HepG2 (cell line): ENCODE results near the gene RASSF4. TPM values are rescaled to one million over a fixed set of nuclear protein-coding genes. Genes with fewer than 3 reads are reported as not detected.
A peak's percentile ranks its signal among the peaks of the same experiment; 100 is the strongest.

ENCODE experiments used
- CHD2 ChIP-seq: IDR thresholded peaks from 2 replicates; pipeline ENCODE4 v1.6.1; 2011; ENCODE audit warnings: low read depth, low read length, improper control_type of control experiment
- HNRNPH1 ChIP-seq: fragments of 200-400 bp; formaldehyde crosslinking; optimal IDR thresholded peaks from 2 replicates; pipeline ENCODE3; 2017; ENCODE audit warnings: mild to moderate bottlenecking, low read depth, low read length
- MEIS2 ChIP-seq: sonication (generic); formaldehyde crosslinking; IDR thresholded peaks from 2 replicates; pipeline ENCODE4 v1.9.0; 2021; ENCODE audit warnings: mild to moderate bottlenecking, missing genetic modification reagents
- MIER3 ChIP-seq: IDR thresholded peaks from 2 replicates; pipeline ENCODE4 v1.6.1; 2016; ENCODE audit warnings: missing compliant biosample characterization, borderline replicate concordance
- RAD21 ChIP-seq: fragments of 450-650 bp; formaldehyde crosslinking; IDR thresholded peaks from 2 replicates; pipeline ENCODE4 v1.5.0; 2020; ENCODE audit warnings: mild to moderate bottlenecking
- SMC3 ChIP-seq: IDR thresholded peaks from 2 replicates; pipeline ENCODE4 v1.6.1; 2011; ENCODE audit warnings: low read length, improper control_type of control experiment
- SUZ12 ChIP-seq: fragments of 150-350 bp; IDR thresholded peaks from 2 replicates; pipeline ENCODE4 v1.6.1; 2014; ENCODE audit warnings: low read depth, low read length
- TAF1 ChIP-seq: sonication (generic); formaldehyde crosslinking; IDR thresholded peaks from 2 replicates; pipeline ENCODE4 v1.4.0; 2020; ENCODE audit warnings: missing genetic modification reagents
- WIZ ChIP-seq: sonication (generic); formaldehyde crosslinking; IDR thresholded peaks from 2 replicates; pipeline ENCODE4 v1.5.1; 2020; ENCODE audit warnings: mild to moderate bottlenecking, missing genetic modification reagents
- ZKSCAN5 ChIP-seq: sonication (generic); formaldehyde crosslinking; IDR thresholded peaks from 2 replicates; pipeline ENCODE4 v1.5.1; 2020; ENCODE audit warnings: mild to moderate bottlenecking, missing genetic modification reagents
- ZNF10 ChIP-seq: sonication (generic); formaldehyde crosslinking; IDR thresholded peaks from 2 replicates; pipeline ENCODE4 v1.4.0; 2020; ENCODE audit warnings: mild to moderate bottlenecking, low read depth, missing genetic modification reagents, borderline replicate concordance
- ZNF225 ChIP-seq: sonication (generic); formaldehyde crosslinking; IDR thresholded peaks from 2 replicates; pipeline ENCODE4 v1.4.0; 2020; ENCODE audit warnings: mild to moderate bottlenecking, missing genetic modification reagents
- ZNF629 ChIP-seq: sonication (generic); formaldehyde crosslinking; conservative IDR thresholded peaks from 2 replicates; pipeline ENCODE4 v1.5.0; 2020; ENCODE audit warnings: missing genetic modification reagents
- ZNF737 ChIP-seq: sonication (generic); formaldehyde crosslinking; IDR thresholded peaks from 2 replicates; pipeline ENCODE4 v1.5.0; 2020; ENCODE audit warnings: missing genetic modification reagents, mild to moderate bottlenecking, borderline replicate concordance
- ZNF83 ChIP-seq: sonication (generic); formaldehyde crosslinking; IDR thresholded peaks from 2 replicates; pipeline ENCODE4 v1.4.0; 2020; ENCODE audit warnings: missing genetic modification reagents, mild to moderate bottlenecking, borderline replicate concordance
- polyA plus RNA-seq, 8 experiments: library from polyadenylated mRNA; depleted of rRNA in 3 of 8; stranded (reverse) in 7 of 8; unstranded in 1 of 8; fragments of >200 nt; fragmentation: Illumina TruSeq in 4 of 8; extraction: Trizol in 4 of 8; gene quantifications; 2 replicates each; pipeline versions ENCODE4 v1.2.1 to v1.2.3, GENCODE V29; 2011 to 2016; ENCODE audit warnings: low read depth in 4 of 8, missing spikeins in 1 of 8, mixed read lengths in 1 of 8; ENCODE audit not compliant: insufficient read depth in 1 of 8
- total RNA-seq, 5 experiments: library from RNA; depleted of rRNA; stranded (reverse); fragments of >200 nt; fragmentation: Illumina TruSeq; extraction: Trizol; gene quantifications; 2 replicates each; pipeline ENCODE4 v1.2.3, GENCODE V29; 2016; ENCODE audit warnings: low read depth in 1 of 5
- TF ChIP-seq, protein P1 (sequence below): sonication (generic); formaldehyde crosslinking; IDR thresholded peaks from 2 replicates; pipeline ENCODE4 v1.8.1; 2023; ENCODE audit warnings: mild to moderate bottlenecking, missing genetic modification reagents
- TF ChIP-seq, protein P2 (sequence below): sonication (generic); formaldehyde crosslinking; IDR thresholded peaks from 2 replicates; pipeline ENCODE4 v1.4.0; 2020; ENCODE audit warnings: missing genetic modification reagents
- TF ChIP-seq, protein P3 (sequence below): sonication (generic); formaldehyde crosslinking; IDR thresholded peaks from 2 replicates; pipeline ENCODE4 v1.5.0; 2020; ENCODE audit warnings: mild to moderate bottlenecking, missing genetic modification reagents
- TF ChIP-seq, protein P4 (sequence below): IDR thresholded peaks from 2 replicates; pipeline ENCODE4 v1.6.1; 2012; ENCODE audit warnings: low read depth, low read length, improper control_type of control experiment
- TF ChIP-seq, protein P5 (sequence below): sonication (generic); formaldehyde crosslinking; IDR thresholded peaks from 2 replicates; pipeline ENCODE4 v1.5.0; 2020; ENCODE audit warnings: missing genetic modification reagents
- TF ChIP-seq, protein P6 (sequence below): sonication (generic); formaldehyde crosslinking; IDR thresholded peaks from 2 replicates; pipeline ENCODE4 v1.4.0; 2020; ENCODE audit warnings: missing genetic modification reagents

The RASSF4 gene
- total and polyA plus RNA-seq, 2 of the 13 experiments (the other 11 are each of a cell fraction or from before 2014, with no cell fraction given) = 34.0 to 51.7 TPM

DNA sequence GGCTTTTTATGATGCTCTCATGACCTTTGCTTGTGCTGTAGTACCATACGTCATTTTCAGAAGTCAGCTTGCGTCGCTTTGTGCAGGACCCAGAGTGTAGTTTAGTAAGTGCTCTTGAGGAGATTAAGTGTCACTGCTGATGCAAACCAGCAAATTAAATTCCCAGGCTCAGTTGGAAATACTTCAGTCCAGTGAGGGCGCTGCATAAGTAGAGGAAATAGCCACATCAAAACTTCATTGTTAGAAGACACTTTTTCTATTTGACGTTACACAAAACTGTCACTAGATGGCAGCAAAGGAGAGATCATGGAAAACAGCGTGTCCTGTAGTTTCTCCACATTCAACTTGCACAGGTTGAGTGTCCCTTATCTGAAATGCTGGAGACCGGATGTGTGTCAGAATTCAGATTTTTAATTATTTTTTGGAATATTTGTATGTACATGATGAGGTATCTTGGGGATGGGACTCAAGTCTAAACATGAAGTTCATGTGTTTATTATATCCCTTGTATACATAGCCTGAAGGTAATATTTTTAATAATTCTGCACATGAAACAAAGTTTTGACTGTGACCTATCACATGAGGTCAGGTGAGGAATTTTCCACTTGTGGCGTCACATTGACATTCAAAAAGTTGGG, 49.0 kb downstream of the RASSF4 start (continued):
- no peak for TF ChIP-seq MIER3 (CRISPR knock-in tag)
- TF ChIP-seq ZKSCAN5 = no peak
- TF ChIP-seq SMC3 = peak; percentile 75
- TF ChIP-seq TAF1 = no peak
- no peak for TF ChIP-seq ZNF737
- TF ChIP-seq ZNF225 (CRISPR knock-in tag) = no peak
- no peak for TF ChIP-seq ZNF629 (CRISPR knock-in tag)
- no peak for TF ChIP-seq SUZ12
- TF ChIP-seq WIZ = no peak
- TF ChIP-seq ZNF10 (CRISPR knock-in tag) = no peak
- TF ChIP-seq, protein P1, sequence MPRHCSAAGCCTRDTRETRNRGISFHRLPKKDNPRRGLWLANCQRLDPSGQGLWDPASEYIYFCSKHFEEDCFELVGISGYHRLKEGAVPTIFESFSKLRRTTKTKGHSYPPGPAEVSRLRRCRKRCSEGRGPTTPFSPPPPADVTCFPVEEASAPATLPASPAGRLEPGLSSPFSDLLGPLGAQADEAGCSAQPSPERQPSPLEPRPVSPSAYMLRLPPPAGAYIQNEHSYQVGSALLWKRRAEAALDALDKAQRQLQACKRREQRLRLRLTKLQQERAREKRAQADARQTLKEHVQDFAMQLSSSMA (CRISPR knock-in tag) = no peak
- TF ChIP-seq MEIS2 (CRISPR knock-in tag) = no peak
- TF ChIP-seq RAD21 (CRISPR knock-in tag) = peak; percentile 83
- TF ChIP-seq ZNF83 (CRISPR knock-in tag) = no peak
- TF ChIP-seq HNRNPH1 = no peak
- TF ChIP-seq, protein P2, sequence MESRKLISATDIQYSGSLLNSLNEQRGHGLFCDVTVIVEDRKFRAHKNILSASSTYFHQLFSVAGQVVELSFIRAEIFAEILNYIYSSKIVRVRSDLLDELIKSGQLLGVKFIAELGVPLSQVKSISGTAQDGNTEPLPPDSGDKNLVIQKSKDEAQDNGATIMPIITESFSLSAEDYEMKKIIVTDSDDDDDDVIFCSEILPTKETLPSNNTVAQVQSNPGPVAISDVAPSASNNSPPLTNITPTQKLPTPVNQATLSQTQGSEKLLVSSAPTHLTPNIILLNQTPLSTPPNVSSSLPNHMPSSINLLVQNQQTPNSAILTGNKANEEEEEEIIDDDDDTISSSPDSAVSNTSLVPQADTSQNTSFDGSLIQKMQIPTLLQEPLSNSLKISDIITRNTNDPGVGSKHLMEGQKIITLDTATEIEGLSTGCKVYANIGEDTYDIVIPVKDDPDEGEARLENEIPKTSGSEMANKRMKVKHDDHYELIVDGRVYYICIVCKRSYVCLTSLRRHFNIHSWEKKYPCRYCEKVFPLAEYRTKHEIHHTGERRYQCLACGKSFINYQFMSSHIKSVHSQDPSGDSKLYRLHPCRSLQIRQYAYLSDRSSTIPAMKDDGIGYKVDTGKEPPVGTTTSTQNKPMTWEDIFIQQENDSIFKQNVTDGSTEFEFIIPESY (CRISPR knock-in tag) = no peak
- TF ChIP-seq, protein P3, sequence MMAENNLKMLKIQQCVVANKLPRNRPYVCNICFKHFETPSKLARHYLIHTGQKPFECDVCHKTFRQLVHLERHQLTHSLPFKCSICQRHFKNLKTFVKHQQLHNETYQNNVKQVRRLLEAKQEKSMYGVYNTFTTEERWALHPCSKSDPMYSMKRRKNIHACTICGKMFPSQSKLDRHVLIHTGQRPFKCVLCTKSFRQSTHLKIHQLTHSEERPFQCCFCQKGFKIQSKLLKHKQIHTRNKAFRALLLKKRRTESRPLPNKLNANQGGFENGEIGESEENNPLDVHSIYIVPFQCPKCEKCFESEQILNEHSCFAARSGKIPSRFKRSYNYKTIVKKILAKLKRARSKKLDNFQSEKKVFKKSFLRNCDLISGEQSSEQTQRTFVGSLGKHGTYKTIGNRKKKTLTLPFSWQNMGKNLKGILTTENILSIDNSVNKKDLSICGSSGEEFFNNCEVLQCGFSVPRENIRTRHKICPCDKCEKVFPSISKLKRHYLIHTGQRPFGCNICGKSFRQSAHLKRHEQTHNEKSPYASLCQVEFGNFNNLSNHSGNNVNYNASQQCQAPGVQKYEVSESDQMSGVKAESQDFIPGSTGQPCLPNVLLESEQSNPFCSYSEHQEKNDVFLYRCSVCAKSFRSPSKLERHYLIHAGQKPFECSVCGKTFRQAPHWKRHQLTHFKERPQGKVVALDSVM = no peak
- TF ChIP-seq, protein P4, sequence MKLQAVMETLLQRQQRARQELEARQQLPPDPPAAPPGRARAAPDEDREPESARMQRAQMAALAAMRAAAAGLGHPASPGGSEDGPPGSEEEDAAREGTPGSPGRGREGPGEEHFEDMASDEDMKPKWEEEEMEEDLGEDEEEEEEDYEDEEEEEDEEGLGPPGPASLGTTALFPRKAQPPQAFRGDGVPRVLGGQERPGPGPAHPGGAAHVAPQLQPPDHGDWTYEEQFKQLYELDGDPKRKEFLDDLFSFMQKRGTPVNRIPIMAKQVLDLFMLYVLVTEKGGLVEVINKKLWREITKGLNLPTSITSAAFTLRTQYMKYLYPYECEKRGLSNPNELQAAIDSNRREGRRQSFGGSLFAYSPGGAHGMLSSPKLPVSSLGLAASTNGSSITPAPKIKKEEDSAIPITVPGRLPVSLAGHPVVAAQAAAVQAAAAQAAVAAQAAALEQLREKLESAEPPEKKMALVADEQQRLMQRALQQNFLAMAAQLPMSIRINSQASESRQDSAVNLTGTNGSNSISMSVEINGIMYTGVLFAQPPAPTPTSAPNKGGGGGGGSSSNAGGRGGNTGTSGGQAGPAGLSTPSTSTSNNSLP = peak; percentile 69; the same call in 1 of the 2 replicates
- TF ChIP-seq, protein P5, sequence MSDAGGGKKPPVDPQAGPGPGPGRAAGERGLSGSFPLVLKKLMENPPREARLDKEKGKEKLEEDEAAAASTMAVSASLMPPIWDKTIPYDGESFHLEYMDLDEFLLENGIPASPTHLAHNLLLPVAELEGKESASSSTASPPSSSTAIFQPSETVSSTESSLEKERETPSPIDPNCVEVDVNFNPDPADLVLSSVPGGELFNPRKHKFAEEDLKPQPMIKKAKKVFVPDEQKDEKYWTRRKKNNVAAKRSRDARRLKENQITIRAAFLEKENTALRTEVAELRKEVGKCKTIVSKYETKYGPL (CRISPR knock-in tag) = no peak
- TF ChIP-seq, protein P6, sequence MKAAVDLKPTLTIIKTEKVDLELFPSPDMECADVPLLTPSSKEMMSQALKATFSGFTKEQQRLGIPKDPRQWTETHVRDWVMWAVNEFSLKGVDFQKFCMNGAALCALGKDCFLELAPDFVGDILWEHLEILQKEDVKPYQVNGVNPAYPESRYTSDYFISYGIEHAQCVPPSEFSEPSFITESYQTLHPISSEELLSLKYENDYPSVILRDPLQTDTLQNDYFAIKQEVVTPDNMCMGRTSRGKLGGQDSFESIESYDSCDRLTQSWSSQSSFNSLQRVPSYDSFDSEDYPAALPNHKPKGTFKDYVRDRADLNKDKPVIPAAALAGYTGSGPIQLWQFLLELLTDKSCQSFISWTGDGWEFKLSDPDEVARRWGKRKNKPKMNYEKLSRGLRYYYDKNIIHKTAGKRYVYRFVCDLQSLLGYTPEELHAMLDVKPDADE (CRISPR knock-in tag) = no peak
- TF ChIP-seq CHD2 = no peak
